ENCODE data around the gene TBKBP1. TPM values are rescaled to one million over a fixed set of nuclear protein-coding genes. Genes with fewer than 3 reads are reported as not detected.

Gene TBKBP1
- total RNA-seq, 1 donor from 2014 or later, result 13.6 TPM

GRCh38 chr17:47727704-47728036 is 33.7 kb downstream of the TBKBP1 start:
- no peak for TF ChIP-seq CTCF (IDR thresholded peaks at IDR 0.05)
- no peak overlapping the region for H3K4me3 Mint-ChIP-seq (ENCODE audit: unreplicated experiment)
- H3K4me1 Mint-ChIP-seq (ENCODE audit: low read depth), result no peaks in the 10 kb centered on the region
- no peaks in the 10 kb centered on the region for H3K9me3 Mint-ChIP-seq (ENCODE audit: low read depth)
- peaks cover 59% of the 10 kb centered on the region for H3K27me3 Mint-ChIP-seq (ENCODE audit: low read depth)
- H3K27ac Mint-ChIP-seq (ENCODE audit: unreplicated experiment), result no peak overlapping the region
- no peaks in the 10 kb centered on the region for H3K36me3 Mint-ChIP-seq (ENCODE audit: low read depth)
- peak; percentile 76 for DNase-seq (ENCODE audit: low spot score)

GRCh38 chr17:47728214-47728877 is 34.4 kb downstream of the TBKBP1 start:
- Mint-ChIP-seq H3K4me1 (ENCODE audit: low read depth) (no peaks in the 10 kb centered on the region), H3K9me3 (ENCODE audit: low read depth) (no peaks in the 10 kb centered on the region), H3K27ac (ENCODE audit: unreplicated experiment) (no peak overlapping the region), H3K27me3 (ENCODE audit: low read depth) (peaks cover 57% of the 10 kb centered on the region), H3K36me3 (ENCODE audit: low read depth) (no peaks in the 10 kb centered on the region), H3K4me3 (ENCODE audit: unreplicated experiment) (no peak overlapping the region)
- peak; percentile 28 for DNase-seq (ENCODE audit: low spot score)
- no peak for TF ChIP-seq CTCF (IDR thresholded peaks at IDR 0.05)

GRCh38 chr17:47729476-47729875 is 35.5 kb downstream of the TBKBP1 start:
- Mint-ChIP-seq H3K27me3 (ENCODE audit: low read depth) (peaks cover 60% of the 10 kb centered on the region), H3K27ac (ENCODE audit: unreplicated experiment) (no peak overlapping the region), H3K4me1 (ENCODE audit: low read depth) (peaks cover 3% of the 10 kb centered on the region), H3K36me3 (ENCODE audit: low read depth) (no peaks in the 10 kb centered on the region), H3K9me3 (ENCODE audit: low read depth) (no peaks in the 10 kb centered on the region), H3K4me3 (ENCODE audit: unreplicated experiment) (no peak overlapping the region)
- no peak for TF ChIP-seq CTCF (IDR thresholded peaks at IDR 0.05)
- peak; percentile 36 for DNase-seq (ENCODE audit: low spot score)

GRCh38 chr17:47730681-47731080 is 36.7 kb downstream of the TBKBP1 start:
- Mint-ChIP-seq H3K36me3 (ENCODE audit: low read depth) (no peaks in the 10 kb centered on the region), H3K27ac (ENCODE audit: unreplicated experiment) (no peak overlapping the region), H3K4me1 (ENCODE audit: low read depth) (peaks cover 3% of the 10 kb centered on the region), H3K9me3 (ENCODE audit: low read depth) (no peaks in the 10 kb centered on the region), H3K4me3 (ENCODE audit: unreplicated experiment) (no peak overlapping the region), H3K27me3 (ENCODE audit: low read depth) (peaks cover 63% of the 10 kb centered on the region)
- no peak for TF ChIP-seq CTCF (IDR thresholded peaks at IDR 0.05)
- peak; percentile 52 for DNase-seq (ENCODE audit: low spot score)

GRCh38 chr17:47731396-47731795 is 37.4 kb downstream of the TBKBP1 start:
- no peak for TF ChIP-seq CTCF (IDR thresholded peaks at IDR 0.05)
- no peak overlapping the region for H3K4me3 Mint-ChIP-seq (ENCODE audit: unreplicated experiment)

More at GRCh38 chr17:47731396-47731795, 37.4 kb downstream of the TBKBP1 start:
- H3K9me3 Mint-ChIP-seq (ENCODE audit: low read depth), result no peaks in the 10 kb centered on the region
- H3K4me1 Mint-ChIP-seq (ENCODE audit: low read depth), result peaks cover 3% of the 10 kb centered on the region
- H3K36me3 Mint-ChIP-seq (ENCODE audit: low read depth), result no peaks in the 10 kb centered on the region
- peaks cover 60% of the 10 kb centered on the region for H3K27me3 Mint-ChIP-seq (ENCODE audit: low read depth)
- peak; percentile 25 for DNase-seq (ENCODE audit: low spot score)
- H3K27ac Mint-ChIP-seq (ENCODE audit: unreplicated experiment), result no peak overlapping the region

Measured in chondrocyte (in vitro differentiated cells).